ENCODE data around the gene ZNF230.

ZNF230 gene

GRCh38 chr19:44051650-44052402 lies 49.1 kb downstream of the ZNF230 start, which contains the start of gene ZNF223 (continued):
- no peak for TF ChIP-seq ZSCAN18 (tag by site-specific recombination; IDR thresholded peaks at IDR 0.05)
- TF ChIP-seq ZNF335 (tag by site-specific recombination; conservative IDR thresholded peaks at IDR 0.05): peak; percentile 99
- TF ChIP-seq TSHZ1 (tag by site-specific recombination; IDR thresholded peaks at IDR 0.05; ENCODE audit: borderline replicate concordance): no peak
- TF ChIP-seq ZNF148 (tag by site-specific recombination; IDR thresholded peaks at IDR 0.05; ENCODE audit: borderline replicate concordance): no peak
- TF ChIP-seq ZNF366 (tag by site-specific recombination; conservative IDR thresholded peaks at IDR 0.05): no peak
- no peak for TF ChIP-seq TCF7L2 (IDR thresholded peaks at IDR 0.05; ENCODE audit: borderline replicate concordance, low read depth, low read length)
- TF ChIP-seq PATZ1 (tag by site-specific recombination; IDR thresholded peaks at IDR 0.05): peak; percentile 91
- no peak for TF ChIP-seq ZIC2 (tag by site-specific recombination; IDR thresholded peaks at IDR 0.05)
- peak; percentile 69 for TF ChIP-seq BCL11B (tag by site-specific recombination; IDR thresholded peaks at IDR 0.05; ENCODE audit: low read depth)
- no peak for TF ChIP-seq ZNF596 (tag by site-specific recombination; IDR thresholded peaks at IDR 0.05)
- TF ChIP-seq PRDM10 (tag by site-specific recombination; IDR thresholded peaks at IDR 0.05): peak; percentile 95
- no peak for TF ChIP-seq ZFP41 (tag by site-specific recombination; IDR thresholded peaks at IDR 0.05; ENCODE audit: borderline replicate concordance)
- 0 out of 2 replicates have a peak, but pooled peaks have one; percentile 57 for TF ChIP-seq ZNF692 (tag by site-specific recombination; IDR thresholded peaks at IDR 0.05)
- TF ChIP-seq ZNF16 (tag by site-specific recombination; IDR thresholded peaks at IDR 0.05; ENCODE audit: low read depth): no peak
- TF ChIP-seq OSR2 (tag by site-specific recombination; IDR thresholded peaks at IDR 0.05): no peak
- TF ChIP-seq SP7 (tag by site-specific recombination; IDR thresholded peaks at IDR 0.05): peak; percentile 78
- TF ChIP-seq ZBTB26 (tag by site-specific recombination; optimal IDR thresholded peaks at IDR 0.05): peak; percentile 36
- TF ChIP-seq ZNF350 (tag by site-specific recombination; IDR thresholded peaks at IDR 0.05): no peak
- TF ChIP-seq ZNF777 (tag by site-specific recombination; IDR thresholded peaks at IDR 0.05; ENCODE audit: borderline replicate concordance): peak; percentile 93
- TF ChIP-seq ZNF645 (tag by site-specific recombination; IDR thresholded peaks at IDR 0.05): no peak
- TF ChIP-seq OVOL3 (tag by site-specific recombination; IDR thresholded peaks at IDR 0.05): no peak
